GM12872 (cell line): ENCODE measurements around the gene GAL3ST3.
A peak's percentile ranks its signal among the peaks of the same experiment; 100 is the strongest.

Source experiments
- CTCF ChIP-seq: IDR thresholded peaks from 3 replicates; pipeline ENCODE4 v1.5.1; 2011; ENCODE audit warnings: low read depth, mild to moderate bottlenecking, low read length, moderate library complexity; ENCODE audit not compliant: insufficient read depth

The GAL3ST3 gene

GRCh38 chr11:66047541-66048365, 1.2 kb downstream of the GAL3ST3 start:
- TF ChIP-seq CTCF = no peak

DNA sequence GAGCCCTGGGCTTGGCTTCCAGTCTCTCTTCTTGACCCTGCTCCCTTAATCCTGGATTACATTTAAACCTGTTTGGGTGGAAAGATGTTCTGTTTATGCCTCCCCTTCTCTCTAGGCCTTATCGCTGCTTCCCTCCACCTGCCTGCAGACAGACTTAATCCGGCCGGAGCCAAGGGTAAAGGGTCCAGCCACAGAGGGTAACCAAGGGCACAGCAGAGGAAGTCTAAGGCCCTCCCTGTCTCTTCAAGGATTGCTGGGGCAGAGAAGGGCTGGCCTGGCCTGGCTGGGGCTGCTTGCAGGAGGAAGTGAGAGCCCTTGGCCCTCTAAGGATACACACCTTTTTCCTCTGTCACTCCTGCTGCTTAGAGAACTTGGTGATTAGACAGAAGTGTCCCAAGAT, 2.1 kb downstream of the GAL3ST3 start:
- TF ChIP-seq CTCF = no peak

DNA sequence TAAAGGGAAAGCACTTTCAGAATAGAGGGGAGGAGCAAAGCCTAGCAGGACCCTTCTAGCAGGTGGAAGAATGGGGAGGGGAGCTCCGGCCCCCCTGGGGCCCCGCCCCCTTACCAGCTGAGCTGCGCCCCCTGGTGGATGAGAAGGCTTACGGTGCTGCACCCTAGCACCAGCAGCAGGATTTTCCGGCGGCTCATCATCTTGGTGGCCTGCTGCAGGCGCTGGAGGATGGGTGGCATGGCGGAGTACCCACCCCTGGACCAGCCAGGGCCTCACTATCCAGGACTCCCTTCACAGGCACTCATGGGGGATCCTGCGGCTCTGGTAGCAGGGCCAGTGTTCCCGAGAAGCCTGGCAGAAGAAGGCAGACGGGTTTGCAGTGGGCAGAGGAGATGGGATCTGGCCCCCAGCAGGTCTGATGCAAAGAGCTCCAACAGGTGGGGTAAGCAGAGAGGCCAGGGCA, 3.8 kb downstream of the GAL3ST3 start:
- peak; percentile 98 for TF ChIP-seq CTCF

DNA sequence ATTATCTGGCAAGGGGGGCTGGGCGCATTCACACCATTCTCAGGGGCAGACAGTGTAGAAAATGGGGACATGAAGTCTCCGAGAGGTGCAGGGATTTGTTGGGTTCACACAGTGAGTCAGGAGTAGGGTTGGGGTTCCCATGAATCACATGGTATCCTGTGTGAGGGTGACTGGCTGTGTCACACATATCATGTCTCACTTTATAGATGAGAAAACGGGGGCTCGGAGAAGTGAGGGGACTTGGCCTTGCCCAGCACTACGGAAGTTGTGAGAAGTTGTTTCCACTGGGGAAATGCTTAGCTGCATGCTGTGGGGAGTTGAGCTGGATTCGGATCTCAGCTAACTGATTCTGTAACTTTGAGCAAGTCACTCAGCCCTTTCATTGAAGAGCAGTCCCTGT, 4.2 kb downstream of the GAL3ST3 start:
- no peak for TF ChIP-seq CTCF

DNA sequence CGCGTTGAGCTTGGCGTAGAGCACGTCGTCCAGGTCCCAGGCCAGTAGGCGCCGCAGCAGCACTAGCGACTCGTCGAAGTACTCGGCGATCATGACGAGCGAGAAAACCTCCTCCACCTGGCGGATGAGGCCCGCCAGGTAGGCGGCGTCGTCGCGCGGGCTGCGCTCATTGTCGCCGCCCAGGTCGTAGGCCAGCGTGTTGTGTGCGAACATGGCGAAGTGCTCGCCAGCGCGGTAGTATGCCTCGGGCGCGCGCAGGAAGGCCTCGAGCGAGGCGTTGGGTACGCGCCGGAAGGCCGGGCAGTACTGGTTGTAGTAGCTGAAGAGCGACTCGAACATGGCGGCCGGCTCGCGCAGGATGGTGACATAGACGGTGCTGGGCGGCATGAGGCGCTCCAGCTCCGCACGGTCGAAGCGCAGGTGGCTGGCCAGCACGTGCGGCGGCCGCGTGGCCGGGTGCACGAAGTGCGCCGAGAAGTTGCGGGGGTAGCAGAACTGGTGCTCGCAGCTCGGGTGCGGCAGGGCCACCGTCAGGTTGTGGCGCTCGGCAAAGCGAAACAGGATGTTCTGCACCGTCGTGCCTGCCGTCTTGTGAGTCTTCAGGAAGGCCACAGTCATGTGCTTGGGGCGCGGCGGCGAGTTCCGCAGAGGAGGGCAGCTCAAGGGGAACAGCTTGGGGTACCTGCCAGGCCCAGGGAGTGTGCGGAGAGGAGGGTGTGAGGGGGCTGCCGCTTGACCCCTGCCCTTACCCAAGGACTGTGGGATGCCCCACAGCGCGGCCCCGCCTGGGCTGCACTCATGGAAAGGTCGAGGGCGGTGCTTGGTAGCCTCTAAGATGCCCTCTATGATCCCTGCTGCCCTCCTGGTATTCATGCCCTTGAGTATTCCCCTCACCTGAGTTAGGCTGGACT, 5.7 kb downstream of the GAL3ST3 start:
- TF ChIP-seq CTCF = no peak

DNA sequence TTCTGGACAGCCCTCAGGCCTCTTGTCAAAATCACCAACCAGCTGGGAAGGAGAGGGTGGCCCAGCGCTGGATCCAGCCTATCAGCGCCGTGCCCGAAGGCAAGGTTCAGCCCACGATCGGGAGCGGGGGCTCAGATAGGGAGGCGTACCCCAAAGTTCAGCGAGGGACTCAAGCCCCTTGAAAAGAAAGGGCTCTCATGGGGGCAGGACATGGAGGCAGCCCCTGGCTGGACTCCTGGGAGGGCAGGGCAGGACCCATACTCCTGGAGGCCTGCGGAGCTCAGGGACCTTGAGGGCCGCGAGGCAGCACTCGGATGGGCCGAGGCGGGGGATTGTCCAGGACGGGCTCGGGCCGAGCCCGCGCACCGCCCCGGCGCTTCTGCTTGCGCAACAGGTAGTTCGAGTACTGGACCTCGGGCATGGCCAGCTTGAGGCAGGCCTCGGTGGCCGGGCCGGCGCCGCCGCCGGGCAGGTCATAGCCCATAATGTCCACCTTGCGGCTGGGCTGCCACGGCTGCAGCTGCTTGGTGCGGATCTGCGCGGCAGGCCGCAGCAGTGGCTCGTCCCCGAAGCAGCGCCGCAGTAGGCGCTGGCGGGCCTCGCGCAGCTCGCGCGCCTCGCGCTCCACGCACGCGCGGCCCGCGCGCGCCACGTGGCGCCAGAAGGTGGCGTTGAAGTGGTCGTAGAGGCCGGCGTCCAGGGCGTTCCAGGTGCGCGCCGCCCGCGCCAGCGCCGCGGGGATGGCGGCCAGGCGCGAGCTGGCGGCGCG, 6.5 kb downstream of the GAL3ST3 start:
- no peak for TF ChIP-seq CTCF

DNA sequence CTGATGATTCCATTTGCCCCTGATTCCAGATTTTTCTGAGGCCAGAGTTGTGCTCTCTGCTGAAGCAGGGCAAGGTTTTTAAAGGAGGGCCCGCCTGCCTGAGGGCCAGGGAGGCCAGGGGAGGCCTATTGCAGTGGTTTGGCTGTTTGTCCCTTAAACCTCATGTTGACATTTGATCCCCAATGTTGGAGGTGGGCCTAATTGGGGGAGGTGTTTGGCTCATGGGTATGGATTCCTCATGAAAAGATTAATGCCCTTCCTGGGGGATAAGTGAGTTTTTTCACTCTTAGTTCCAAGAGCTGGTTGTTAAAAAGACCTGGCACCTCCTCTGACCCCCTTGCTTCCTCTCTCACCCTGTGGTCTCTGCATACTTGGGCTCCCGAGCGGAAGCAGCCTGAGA, 9.2 kb downstream of the GAL3ST3 start:
- TF ChIP-seq CTCF = no peak
